ENCODE data around the gene STX7.

- TF ChIP-seq CTCF (IDR thresholded peaks at IDR 0.05), result no peak
- no peak for TF ChIP-seq POLR2A (IDR thresholded peaks at IDR 0.05)
Observed at GRCh38 chr6:132487762-132488161, 25.2 kb downstream of the STX7 start.

All from uterus (tissue), 2 donors.